Hematopoietic multipotent progenitor cell treated with erythropoietin and hydrocortisone succinate and interleukin-3 and kit ligand, for 17 days (in vitro differentiated cells): ENCODE results near the gene ZNF439.
"Not testable (repeated sequence)": the region's sequence is repeated elsewhere in the genome, so short reads cannot be mapped to it uniquely, and the experiment has no call there.

Source experiments
- DNase-seq: peaks from one replicate; pipeline ENCODE4 v3.0.0-alpha.2; 2015; ENCODE audit warnings: low spot score

ZNF439 gene

DNA sequence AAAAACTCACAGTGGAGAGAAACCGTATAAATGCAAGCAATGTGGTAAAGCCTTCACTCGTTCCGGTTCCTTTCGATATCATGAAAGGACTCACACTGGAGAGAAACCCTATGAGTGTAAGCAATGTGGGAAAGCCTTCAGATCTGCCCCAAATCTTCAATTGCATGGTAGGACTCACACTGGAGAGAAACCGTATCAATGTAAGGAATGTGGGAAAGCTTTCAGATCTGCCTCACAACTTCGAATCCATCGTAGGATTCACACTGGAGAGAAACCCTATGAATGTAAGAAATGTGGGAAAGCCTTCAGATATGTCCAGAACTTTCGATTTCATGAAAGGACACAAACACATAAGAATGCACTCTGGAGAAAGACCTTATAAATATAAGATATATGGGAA, 19.7 kb downstream of the ZNF439 start:
- DNase-seq = no peak

DNA sequence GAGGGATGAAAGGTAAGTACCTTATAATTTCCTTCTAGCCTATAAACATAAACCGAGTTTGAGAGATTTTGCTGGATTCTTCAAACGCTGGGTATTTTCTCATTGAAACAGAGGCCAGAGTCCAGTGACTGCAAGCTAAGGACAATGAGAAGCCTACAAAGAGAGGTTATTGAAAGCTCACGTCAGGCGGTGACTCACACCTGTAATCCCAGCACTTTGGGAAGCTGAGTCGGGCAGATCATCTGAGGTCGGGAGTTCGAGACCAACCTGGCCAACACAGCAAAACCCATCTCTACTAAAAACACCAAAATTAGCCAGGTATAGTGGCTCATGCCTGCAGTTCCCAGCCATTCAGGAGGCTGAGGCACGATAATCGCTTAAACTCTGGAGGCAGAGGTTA, 24.1 kb downstream of the ZNF439 start:
- no peak for DNase-seq

DNA sequence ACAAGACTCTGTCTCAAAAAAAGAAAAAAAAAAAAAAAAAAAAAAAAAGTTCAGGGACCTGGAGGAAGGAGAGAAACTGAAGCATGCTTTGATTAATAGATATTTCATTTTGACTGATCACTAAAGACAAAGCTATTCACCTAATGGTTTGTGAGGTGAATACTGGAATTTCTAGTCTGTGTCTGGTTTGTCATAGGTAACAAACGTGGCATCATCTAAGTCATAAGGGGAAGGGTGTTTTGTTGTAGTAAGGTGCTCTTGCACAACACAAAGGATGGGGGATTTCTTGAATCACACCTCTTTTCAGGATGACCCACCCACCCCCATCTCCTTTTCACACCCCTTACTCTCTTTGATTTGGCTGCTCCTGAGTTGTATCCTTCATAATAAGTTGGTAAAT, 25.2 kb downstream of the ZNF439 start:
- no peak for DNase-seq

DNA sequence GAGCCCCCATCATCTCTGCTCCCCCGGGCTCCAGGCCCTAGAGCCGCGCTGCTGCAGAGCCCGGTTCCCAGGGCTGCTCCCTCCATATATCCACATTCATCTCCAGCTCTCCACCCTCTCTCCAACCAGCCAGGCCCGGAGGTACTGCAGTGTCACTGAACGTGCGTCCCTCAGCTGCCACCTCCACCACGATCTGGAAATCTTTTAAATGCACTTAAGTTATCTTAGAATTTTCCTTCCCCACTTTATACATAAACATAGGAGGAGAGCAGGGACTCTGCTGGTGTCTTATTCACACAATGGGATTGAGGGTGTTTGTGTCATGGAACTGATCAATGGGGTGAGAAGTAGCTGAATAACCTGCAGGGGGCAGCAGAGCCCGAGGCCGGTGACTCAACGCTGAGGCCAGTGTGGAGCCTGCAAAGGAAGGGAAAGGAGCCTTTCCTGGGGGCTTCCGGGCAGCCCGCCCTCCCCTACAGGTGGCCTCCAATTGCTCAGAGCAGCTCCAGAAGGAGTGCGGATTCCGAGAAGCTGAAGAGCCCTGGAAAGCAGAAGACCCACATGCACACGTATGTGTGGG, 31.3 kb downstream of the ZNF439 start:
- peak; percentile 13 for DNase-seq

DNA sequence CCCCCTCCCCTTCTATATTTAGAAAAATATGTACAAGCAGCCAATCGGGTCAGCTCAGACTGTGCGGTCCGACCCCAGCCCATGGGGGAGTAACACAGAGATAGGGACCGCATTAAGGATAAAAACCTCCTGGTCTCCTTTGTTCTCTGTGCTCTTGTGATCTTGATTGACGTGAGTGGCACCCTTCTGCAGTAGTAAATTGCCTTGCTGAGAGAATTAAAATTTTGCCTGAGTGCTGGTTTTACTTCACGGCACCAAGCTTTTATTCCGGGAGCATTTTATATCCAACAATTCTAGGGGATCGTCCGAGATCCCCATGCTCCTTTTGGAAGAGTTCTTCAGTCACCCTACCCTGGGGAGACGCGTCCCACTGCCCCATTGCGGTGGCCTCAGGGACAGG, 32.1 kb downstream of the ZNF439 start:
- no peak for DNase-seq

DNA sequence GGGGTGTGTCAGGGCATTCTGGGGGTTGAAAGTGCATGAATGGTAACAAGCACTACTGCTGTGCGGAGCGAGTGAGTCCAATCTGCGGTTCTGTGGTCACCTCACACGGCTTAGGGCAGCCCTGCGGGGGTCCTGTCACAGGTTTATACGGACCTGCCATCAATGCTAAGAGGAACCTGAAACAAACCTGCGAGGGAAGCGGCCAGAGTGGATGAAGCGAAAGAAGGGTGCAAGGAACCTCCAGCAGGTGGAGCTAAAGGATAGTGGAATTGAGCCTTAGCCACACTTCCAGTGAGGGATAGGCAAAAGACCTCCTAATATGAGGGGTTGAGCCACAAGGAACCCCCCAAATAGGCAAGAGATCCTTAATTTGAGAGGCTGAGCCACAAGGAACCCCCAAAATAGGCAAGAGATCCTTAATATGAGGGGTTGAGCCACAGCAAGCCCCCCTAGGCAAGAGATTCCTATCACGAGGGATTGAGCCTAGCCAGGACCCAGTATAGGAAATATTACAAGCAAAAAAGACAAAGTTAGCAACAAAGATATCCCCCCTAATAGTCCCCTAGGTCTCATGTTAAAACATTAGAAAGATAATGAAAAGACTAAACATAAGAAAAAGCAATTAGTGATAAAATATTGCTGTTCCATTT, 32.8 kb downstream of the ZNF439 start:
- DNase-seq = peak; percentile 52

DNA sequence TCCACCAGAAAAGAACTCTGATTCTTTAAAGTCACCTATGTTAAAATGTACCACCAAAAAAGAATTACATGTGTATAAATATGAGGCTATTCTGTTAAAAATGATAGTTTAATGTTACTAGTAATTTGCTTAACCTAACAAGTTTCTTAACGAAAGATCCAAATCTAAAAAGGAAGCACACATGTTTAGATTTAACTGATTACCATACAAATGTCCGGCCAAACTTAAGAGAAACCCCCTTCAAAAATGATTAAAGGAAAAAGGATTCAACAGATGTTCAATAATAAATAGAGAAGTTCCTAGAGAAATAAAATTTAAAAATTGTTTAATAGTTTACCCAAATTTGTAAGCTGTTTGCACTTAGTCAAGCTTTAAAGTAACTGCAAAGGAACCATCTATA, 34.1 kb downstream of the ZNF439 start:
- DNase-seq = no peak

DNA sequence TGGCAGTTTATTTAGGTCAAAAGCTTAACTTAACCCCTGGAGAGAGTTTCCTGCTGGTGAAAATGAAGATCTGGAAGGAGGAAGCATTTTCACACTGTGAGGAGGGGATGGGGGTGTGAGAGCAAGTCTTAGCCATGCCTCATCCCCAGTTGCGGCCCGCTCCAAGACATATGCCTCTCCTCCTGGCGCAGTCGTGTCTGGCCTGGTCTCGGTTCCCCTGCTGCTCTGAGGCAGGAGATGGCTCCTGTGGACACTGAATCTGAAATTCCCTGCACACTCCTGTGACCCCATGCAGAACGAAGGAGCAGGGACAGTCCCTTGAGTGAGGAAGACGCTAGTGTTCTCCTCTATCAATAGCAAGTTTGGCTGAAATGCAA, 38.7 kb downstream of the ZNF439 start:
- DNase-seq = no peak

DNA sequence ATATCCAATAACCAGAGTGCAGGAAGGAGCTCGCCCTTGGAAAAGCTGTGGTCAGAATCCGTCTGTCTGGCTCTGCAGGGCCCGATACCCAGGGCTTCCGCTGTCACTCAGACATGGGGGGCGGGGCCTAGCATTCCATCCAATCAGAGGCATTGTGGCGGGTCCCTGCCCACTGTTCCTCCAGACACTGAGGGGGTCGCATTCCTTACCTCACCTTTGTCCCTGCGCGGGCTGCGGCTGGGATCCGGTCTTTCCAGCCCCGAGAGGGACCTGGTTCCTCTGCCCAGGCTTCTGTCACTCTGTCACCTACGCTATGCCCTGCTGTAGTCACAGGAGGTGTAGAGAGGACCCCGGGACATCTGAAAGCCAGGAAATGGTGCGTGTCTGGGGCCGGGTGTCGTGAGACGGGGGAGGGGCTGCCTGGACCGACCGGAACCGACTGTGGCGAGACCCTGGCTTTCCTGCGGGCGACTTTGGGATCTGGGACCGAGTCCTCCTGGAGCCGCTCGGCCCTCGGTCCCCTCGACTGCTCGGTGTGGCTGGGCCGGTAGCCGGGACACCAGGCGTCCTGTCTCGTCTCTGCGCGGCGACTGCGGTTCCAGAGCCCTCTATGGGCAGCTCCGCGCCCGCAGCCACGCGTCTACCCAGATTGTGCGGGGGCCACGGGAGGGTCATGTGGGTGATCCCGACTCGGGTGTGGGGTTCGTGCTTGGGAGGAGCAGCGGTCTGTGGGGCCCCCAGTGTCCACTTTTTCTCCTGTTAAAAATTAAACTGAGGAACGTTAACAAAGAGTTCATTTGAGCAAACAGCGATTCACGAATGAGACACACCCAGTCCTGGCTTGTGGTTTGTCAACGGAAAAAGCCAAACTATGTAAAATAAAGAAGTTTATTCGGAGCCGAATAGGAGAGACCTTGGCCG, 39.3 kb downstream of the ZNF439 start, which contains the start of gene ZNF69:
Gene ZNF69 (plus strand): TSS at position 172 of the 921 bp plus-strand sequence. CDS start 142 bp downstream, at position 314.
- DNase-seq = peak; percentile 28

DNA sequence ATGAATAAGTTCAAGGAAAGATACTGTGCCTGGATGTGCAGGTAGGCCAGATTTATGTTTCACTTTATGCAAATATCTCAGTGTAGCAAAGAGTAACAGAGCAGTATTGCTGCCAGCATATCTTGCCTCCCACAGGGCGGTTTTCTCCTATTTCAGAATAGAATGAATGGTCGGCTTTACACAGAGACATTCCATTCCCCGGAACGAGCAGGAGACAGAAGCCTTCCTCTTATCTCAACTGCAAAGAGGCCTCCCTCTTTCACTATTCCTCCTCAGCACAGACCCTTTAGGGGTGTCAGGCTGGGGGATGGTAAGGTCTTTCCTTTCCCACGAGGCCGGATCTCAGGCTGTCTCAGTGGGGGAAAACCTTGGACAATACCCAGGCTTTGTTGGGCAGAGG, 41.4 kb downstream of the ZNF439 start:
- not testable (repeated sequence) for DNase-seq

DNA sequence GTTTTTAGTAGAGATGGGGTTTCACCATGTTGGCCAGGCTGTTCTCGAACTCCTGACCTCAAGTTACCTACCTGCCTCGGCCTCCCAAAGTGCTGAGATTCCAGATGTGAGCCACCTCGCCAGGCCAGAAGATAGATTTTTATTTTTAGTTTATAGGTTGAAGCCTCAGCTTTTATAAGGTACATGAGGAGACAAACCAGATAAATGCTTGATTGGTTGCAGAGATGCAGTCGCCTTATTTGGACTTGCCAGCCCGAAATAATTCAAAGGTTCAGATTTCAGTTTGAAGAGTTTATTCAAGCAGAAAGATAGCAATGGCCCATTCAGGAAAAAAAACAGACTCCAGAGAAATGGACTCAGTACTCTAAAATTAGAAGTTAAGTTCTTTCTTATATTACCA, 42.1 kb downstream of the ZNF439 start:
- no peak for DNase-seq

DNA sequence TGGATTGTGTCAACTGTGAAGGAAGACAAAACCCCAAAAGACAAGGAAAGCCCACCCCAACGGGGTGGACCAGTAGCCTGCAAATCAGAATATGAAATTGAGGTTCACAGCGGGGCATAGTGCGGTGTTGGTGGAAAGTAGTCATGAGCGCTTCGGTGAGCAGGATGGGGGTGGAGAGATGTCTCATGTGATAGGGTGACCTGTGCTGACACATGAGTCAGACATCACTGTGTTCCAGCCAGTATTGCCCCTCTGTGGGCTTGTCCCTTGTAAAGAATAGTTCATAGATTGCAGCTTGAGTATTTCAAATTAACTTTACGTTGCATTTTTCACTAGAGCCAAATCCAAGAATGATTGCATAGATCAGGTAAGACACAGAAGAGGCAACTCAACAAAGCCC, 46.3 kb downstream of the ZNF439 start:
- no peak for DNase-seq

DNA sequence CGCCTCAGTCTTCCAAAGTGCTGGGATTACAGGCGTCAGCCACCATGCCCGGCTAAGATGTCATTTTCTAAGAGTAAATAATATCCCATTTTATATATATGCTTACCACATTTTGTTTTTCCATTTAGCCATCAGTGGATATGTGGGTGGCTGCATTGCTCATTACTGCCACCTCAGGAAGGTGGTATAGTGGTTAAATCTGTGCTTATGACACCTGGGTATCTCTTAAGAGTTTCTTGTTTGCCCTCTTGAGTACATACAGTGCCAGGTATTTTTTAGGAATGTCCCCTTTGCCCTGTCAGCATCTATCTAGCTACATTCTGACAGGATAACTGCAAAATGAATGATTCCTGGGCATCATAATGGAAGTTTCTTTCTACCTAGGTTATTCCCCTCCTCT, 53.7 kb downstream of the ZNF439 start:
- DNase-seq = no peak

DNA sequence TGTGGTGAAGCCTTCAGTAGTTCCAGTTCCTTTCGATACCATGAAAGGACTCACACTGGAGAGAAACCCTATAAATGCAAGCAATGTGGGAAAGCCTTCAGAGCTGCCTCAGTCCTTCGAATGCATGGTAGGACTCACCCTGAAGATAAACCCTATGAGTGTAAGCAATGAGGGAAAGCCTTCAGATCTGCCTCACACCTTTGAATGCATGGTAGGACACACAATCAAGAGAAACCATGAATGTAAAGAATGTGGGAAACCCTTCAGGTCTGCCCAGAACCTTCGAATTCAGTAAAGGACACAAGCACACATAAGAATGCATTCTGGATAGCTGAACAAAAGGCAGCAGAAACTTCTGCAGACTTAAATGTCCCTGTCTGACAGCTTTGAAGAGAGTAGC, 57.4 kb downstream of the ZNF439 start:
- DNase-seq = no peak

DNA sequence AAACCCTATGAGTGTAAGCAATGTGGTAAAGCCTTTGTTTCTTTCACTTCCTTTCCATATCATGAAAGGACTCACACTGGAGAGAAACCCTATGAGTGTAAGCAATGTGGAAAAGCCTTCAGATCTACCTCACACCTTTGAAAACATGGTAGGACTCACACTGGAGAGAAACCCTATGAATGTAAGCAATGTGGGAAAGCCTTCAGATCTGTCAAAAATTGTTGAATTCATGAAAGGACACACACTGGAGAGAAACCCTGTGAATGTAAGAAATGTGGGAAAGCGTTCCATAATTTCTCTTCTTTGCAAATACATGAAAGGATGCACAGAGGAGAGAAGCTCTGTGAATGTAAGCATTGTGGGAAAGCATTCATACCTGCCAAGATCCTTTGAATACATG, 63.4 kb downstream of the ZNF439 start:
- not testable (repeated sequence) for DNase-seq

DNA sequence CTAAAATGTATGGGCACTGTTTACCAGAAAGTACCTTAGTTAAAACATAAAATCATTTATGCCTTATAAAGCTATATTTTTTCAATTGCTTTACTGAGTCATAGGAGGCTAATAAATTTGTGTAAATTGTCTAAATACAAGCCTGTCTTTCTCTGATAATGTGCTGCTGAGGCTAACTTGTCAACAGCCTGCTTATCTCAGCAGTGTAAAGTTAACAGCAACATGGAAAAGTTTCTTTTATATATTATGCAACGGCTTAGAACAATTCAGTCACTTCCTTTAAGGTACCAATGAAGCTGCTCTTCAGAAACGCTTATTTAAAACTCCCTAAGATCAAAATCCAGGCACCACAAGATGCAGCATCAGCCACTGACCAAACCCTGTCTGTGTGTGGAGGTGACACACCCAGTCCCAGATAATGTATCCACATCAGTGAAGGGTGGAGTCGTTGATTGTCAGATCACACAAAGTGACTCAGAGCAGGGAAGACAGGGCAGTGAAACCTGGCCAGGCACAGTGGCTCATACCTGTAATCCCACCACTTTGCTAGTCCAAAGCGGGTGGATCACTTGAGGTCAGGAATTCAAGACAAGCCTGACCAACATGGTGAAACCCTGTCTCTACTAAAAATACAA, 66.0 kb downstream of the ZNF439 start:
- DNase-seq = not testable (repeated sequence)
